ENCODE measurements around the gene DNAH14. TPM values are rescaled to one million over a fixed set of nuclear protein-coding genes. Genes with fewer than 3 reads are reported as not detected.

Gene DNAH14
- total and polyA plus RNA-seq, 10 of the 15 experiments (the other 5 are each of a cell fraction or from before 2014, with no cell fraction given) = 2.0 to 7.9 (median 4.8) TPM

DNA sequence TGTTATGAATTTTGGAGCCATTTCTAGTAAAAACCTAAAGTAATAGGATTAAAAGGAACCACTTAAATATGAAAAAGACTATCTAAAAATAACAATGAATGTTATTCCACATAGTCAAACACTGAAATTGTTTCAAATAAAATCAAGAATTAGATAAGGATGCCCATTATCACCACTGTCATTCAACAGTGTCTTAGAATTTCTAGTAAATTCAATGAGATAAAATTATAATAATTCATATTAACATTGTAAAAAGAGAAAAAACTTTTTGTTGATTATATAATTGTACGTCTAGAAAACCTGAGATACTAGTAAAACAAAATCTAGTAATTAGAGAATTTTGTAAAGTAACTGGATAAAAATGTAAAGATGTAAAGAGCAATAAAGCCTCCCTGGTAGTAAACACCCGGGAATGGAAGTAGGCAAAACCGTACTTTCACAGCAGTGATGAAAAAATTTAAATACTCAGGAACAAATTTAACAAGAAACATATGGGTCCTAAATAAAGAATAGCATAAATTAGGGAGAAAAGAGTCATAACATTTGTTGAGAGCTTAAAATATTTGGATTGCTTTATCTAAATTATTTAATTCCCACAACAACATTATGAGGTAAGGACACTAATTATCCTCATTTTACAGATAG, 442.0 kb downstream of the DNAH14 start:
- WGBS (ENCODE audit: insufficient coverage, insufficient replicate concordance, low lambda C conversion rate, missing lambda C conversion rate) = 29% methylated on average over 3 of the region's 3 CpGs
- no TSS peak for BruUV-seq (replicated peaks)
- Histone ChIP-seq H3K27ac (ENCODE audit: control insufficient read depth, insufficient read depth) (no peak overlapping the region), H3K4me3 (no peak overlapping the region), H3K4me1 (ENCODE audit: control insufficient read depth, insufficient read depth, low read length) (no peaks in the 10 kb centered on the region), H4K20me1 (ENCODE audit: control insufficient read depth, insufficient read depth) (no peaks in the 10 kb centered on the region), H3K9ac (ENCODE audit: control insufficient read depth, insufficient read depth, low read length) (no peak overlapping the region), H3K36me3 (ENCODE audit: control insufficient read depth in 2 of 2, insufficient read depth in 2 of 2, low read length in 1 of 2) (no peaks in the 10 kb centered on the region), H3K79me2 (ENCODE audit: control insufficient read depth, insufficient read depth, low read length) (no peaks in the 10 kb centered on the region), H3K27me3 (replicated peaks in 1 of 2; ENCODE audit: control insufficient read depth in 2 of 2, insufficient read depth in 2 of 2, low read length in 1 of 2) (no peaks in the 10 kb centered on the region), H3K9me3 (replicated peaks; ENCODE audit: control insufficient read depth, insufficient read depth, low read length) (no peaks in the 10 kb centered on the region), H2AFZ (ENCODE audit: control insufficient read depth, low read depth, low read length) (no peak overlapping the region), H3K4me2 (ENCODE audit: control insufficient read depth, insufficient read depth) (no peak overlapping the region)
- ATAC-seq (no peak), FAIRE-seq (no peak), DNase-seq (ENCODE audit: low read depth, low spot score) (no peak)
- ChIA-PET CTCF (no interaction called here), POLR2A (no interaction called here), SMC1A (ENCODE audit: uncharacterized antibody, unreplicated experiment) (interaction anchor here (1.1 kb wide), 1 partner anchor 9 kb away, joined by 3 read pairs; no protein-coding TSS in a partner anchor), RAD21 (ENCODE audit: unreplicated experiment) (no interaction called here)
- TF ChIP-seq, protein P1, sequence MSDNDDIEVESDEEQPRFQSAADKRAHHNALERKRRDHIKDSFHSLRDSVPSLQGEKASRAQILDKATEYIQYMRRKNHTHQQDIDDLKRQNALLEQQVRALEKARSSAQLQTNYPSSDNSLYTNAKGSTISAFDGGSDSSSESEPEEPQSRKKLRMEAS (IDR thresholded peaks at IDR 0.05; ENCODE audit: low read depth, low read length) = no peak
- TF ChIP-seq TBL1XR1 (IDR thresholded peaks at IDR 0.05; ENCODE audit: low read depth, low read length) = no peak
- TF ChIP-seq CHD2 (IDR thresholded peaks at IDR 0.05; ENCODE audit: borderline replicate concordance, low read depth, low read length) = no peak
- no peak for TF ChIP-seq GATAD2B (conservative IDR thresholded peaks at IDR 0.05; ENCODE audit: low read depth)
- TF ChIP-seq, protein P2, sequence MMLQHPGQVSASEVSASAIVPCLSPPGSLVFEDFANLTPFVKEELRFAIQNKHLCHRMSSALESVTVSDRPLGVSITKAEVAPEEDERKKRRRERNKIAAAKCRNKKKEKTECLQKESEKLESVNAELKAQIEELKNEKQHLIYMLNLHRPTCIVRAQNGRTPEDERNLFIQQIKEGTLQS (IDR thresholded peaks at IDR 0.05; ENCODE audit: borderline replicate concordance, extremely low read depth, low read depth, low read length) = no peak
- TF ChIP-seq BRCA1 (IDR thresholded peaks at IDR 0.05; ENCODE audit: low read depth, low read length) = no peak
- TF ChIP-seq, protein P3, sequence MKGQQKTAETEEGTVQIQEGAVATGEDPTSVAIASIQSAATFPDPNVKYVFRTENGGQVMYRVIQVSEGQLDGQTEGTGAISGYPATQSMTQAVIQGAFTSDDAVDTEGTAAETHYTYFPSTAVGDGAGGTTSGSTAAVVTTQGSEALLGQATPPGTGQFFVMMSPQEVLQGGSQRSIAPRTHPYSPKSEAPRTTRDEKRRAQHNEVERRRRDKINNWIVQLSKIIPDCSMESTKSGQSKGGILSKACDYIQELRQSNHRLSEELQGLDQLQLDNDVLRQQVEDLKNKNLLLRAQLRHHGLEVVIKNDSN (IDR thresholded peaks at IDR 0.05; ENCODE audit: borderline replicate concordance, extremely low read length, insufficient read depth, low read depth, low read length) = no peak
- TF ChIP-seq, protein P4, sequence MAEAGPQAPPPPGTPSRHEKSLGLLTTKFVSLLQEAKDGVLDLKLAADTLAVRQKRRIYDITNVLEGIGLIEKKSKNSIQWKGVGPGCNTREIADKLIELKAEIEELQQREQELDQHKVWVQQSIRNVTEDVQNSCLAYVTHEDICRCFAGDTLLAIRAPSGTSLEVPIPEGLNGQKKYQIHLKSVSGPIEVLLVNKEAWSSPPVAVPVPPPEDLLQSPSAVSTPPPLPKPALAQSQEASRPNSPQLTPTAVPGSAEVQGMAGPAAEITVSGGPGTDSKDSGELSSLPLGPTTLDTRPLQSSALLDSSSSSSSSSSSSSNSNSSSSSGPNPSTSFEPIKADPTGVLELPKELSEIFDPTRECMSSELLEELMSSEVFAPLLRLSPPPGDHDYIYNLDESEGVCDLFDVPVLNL (IDR thresholded peaks at IDR 0.05; ENCODE audit: low read depth, low read length) = no peak
- TF ChIP-seq JUNB (IDR thresholded peaks at IDR 0.05) = no peak
- TF ChIP-seq SMARCA5 (IDR thresholded peaks at IDR 0.05) = no peak
- TF ChIP-seq, protein P5, sequence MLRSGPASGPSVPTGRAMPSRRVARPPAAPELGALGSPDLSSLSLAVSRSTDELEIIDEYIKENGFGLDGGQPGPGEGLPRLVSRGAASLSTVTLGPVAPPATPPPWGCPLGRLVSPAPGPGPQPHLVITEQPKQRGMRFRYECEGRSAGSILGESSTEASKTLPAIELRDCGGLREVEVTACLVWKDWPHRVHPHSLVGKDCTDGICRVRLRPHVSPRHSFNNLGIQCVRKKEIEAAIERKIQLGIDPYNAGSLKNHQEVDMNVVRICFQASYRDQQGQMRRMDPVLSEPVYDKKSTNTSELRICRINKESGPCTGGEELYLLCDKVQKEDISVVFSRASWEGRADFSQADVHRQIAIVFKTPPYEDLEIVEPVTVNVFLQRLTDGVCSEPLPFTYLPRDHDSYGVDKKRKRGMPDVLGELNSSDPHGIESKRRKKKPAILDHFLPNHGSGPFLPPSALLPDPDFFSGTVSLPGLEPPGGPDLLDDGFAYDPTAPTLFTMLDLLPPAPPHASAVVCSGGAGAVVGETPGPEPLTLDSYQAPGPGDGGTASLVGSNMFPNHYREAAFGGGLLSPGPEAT (IDR thresholded peaks at IDR 0.05; ENCODE audit: low read depth) = no peak
- no peak for TF ChIP-seq KDM1A (IDR thresholded peaks at IDR 0.05; ENCODE audit: borderline replicate concordance)
- no peak for TF ChIP-seq CHD1 (IDR thresholded peaks at IDR 0.05; ENCODE audit: low read depth, low read length)
- TF ChIP-seq ESRRA (IDR thresholded peaks at IDR 0.05; ENCODE audit: low read length) = no peak
- TF ChIP-seq CEBPB (IDR thresholded peaks at IDR 0.05; ENCODE audit: borderline replicate concordance in 1 of 2, low read depth in 2 of 2, low read length in 2 of 2) = no peak
- TF ChIP-seq RAD21 (IDR thresholded peaks at IDR 0.05; ENCODE audit: insufficient read depth, low read depth, low read length) = no peak
- intact Hi-C loops (cut with micrococcal nuclease; ENCODE audit: unreplicated experiment) (no loop called here), in situ Hi-C loops (cut with MboI) (no loop called here)

All from GM12878 (cell line).